IMR-90 (cell line): ENCODE data around the gene NLGN1. TPM values are rescaled to one million over a fixed set of nuclear protein-coding genes. Genes with fewer than 3 reads are reported as not detected.

Source experiments
- ATAC-seq: fragments of 200-7000 bp; cut with Tn5 transposase; 2 replicates; pipeline ENCODE4 v1.9.1; 2020; ENCODE audit warnings: low read depth, mild to moderate bottlenecking, moderate library complexity
- BruUV-seq: library from RNA; stranded (reverse); fragments of 400-500 nt; replicated peaks from 2 replicates; lab custom pipeline; 2021; lab: Mats Ljungman, UMichigan
- CTCF ChIA-PET: fragments of 300-600 bp; formaldehyde crosslinking; extraction: SDS; loops from one replicate; lab custom pipeline; 2021; ENCODE audit warnings: antibody characterized with exemption; lab: Yijun Ruan, JAX
- POLR2A ChIA-PET: fragments of 300-600 bp; sonication (Branson Sonifier 250); formaldehyde crosslinking; loops from one replicate; lab custom pipeline; 2022; ENCODE audit warnings: antibody characterized with exemption; ENCODE audit not compliant: unreplicated experiment; lab: Charles Lee
- DNase-seq: peaks from one replicate; pipeline ENCODE4 v3.0.0; 2013
- H2AFZ ChIP-seq: replicated peaks from 2 replicates; pipeline ENCODE3; 2013; ENCODE audit warnings: low read length, mild to moderate bottlenecking; ENCODE audit not compliant: poor library complexity
- H2AK5ac ChIP-seq: 2 replicates; pipeline ENCODE4 v1.6.1; 2013; ENCODE audit warnings: low read depth, low read length, inconsistent platforms
- H2AK9ac ChIP-seq: replicated peaks from 2 replicates; pipeline ENCODE3; 2013; ENCODE audit warnings: mild to moderate bottlenecking, low read depth, low read length, moderate library complexity; ENCODE audit not compliant: poor library complexity
- H2BK120ac ChIP-seq: 2 replicates; pipeline ENCODE4 v1.6.1; 2013; ENCODE audit warnings: low read depth, low read length, inconsistent platforms
- H2BK15ac ChIP-seq: 3 replicates; pipeline ENCODE4 v1.6.1; 2013; ENCODE audit warnings: low read depth, low read length, inconsistent platforms
- H2BK20ac ChIP-seq: 2 replicates; pipeline ENCODE4 v1.6.1; 2013; ENCODE audit warnings: low read depth, mild to moderate bottlenecking, inconsistent platforms, low read length, moderate library complexity
- H2BK5ac ChIP-seq: 2 replicates; pipeline ENCODE4 v1.6.1; 2013; ENCODE audit warnings: mild to moderate bottlenecking, low read depth, low read length, inconsistent platforms; ENCODE audit not compliant: poor library complexity, severe bottlenecking
- H3K14ac ChIP-seq: replicated peaks from 2 replicates; pipeline ENCODE4 v1.6.1; 2013; ENCODE audit warnings: low read depth, low read length, inconsistent platforms
- H3K18ac ChIP-seq: 2 replicates; pipeline ENCODE4 v1.6.1; 2013; ENCODE audit warnings: low read depth, low read length, control low read depth
- H3K23ac ChIP-seq: 2 replicates; pipeline ENCODE4 v1.6.1; 2013; ENCODE audit warnings: low read depth, low read length, inconsistent platforms
- H3K27ac ChIP-seq: 2 replicates; pipeline ENCODE4 v1.5.1; 2013; ENCODE audit warnings: mild to moderate bottlenecking, control low read depth, low read length; ENCODE audit not compliant: insufficient read depth
- H3K27me3 ChIP-seq: 2 replicates; pipeline ENCODE4 v1.6.1; 2013; ENCODE audit warnings: low read length; ENCODE audit not compliant: control insufficient read depth, insufficient read depth
- H3K36me3 ChIP-seq: 2 replicates; pipeline ENCODE4 v1.6.1; 2013; ENCODE audit warnings: low read length, mixed read lengths; ENCODE audit not compliant: control insufficient read depth, insufficient read depth
- H3K4ac ChIP-seq: 2 replicates; pipeline ENCODE4 v1.6.1; 2013; ENCODE audit warnings: low read depth, low read length, inconsistent platforms
- H3K4me1 ChIP-seq: 2 replicates; pipeline ENCODE4 v1.6.1; 2013; ENCODE audit warnings: low read length, mixed read lengths; ENCODE audit not compliant: control insufficient read depth, insufficient read depth
- H3K4me2 ChIP-seq: 2 replicates; pipeline ENCODE4 v1.6.1; 2013; ENCODE audit warnings: low read depth, mild to moderate bottlenecking, control low read depth, low read length, moderate library complexity
- H3K4me3 ChIP-seq: 2 replicates; pipeline ENCODE4 v1.5.1; 2013; ENCODE audit warnings: low read depth, mild to moderate bottlenecking, control low read depth, low read length, moderate library complexity; ENCODE audit not compliant: insufficient read depth
- H3K56ac ChIP-seq: 2 replicates; pipeline ENCODE4 v1.6.1; 2013; ENCODE audit warnings: low read length, inconsistent platforms; ENCODE audit not compliant: insufficient read depth; ENCODE audit errors: extremely low read depth
- H3K79me1 ChIP-seq, 2 experiments: 2 replicates each; pipeline ENCODE4 v1.6.1; 2013; ENCODE audit warnings: low read length in 2 of 2, inconsistent platforms in 1 of 2, low read depth in 1 of 2
- H3K9ac ChIP-seq: 2 replicates; pipeline ENCODE4 v1.6.1; 2013; ENCODE audit warnings: low read depth, low read length, control low read depth
- H3K9me1 ChIP-seq: 2 replicates; pipeline ENCODE4 v1.6.1; 2013; ENCODE audit warnings: low read length, inconsistent platforms; ENCODE audit not compliant: insufficient read depth
- H3K9me3 ChIP-seq: 2 replicates; pipeline ENCODE4 v1.6.1; 2013; ENCODE audit warnings: low read length; ENCODE audit not compliant: control insufficient read depth, insufficient read depth
- H4K20me1 ChIP-seq: 2 replicates; pipeline ENCODE4 v1.6.1; 2013; ENCODE audit warnings: low read length, inconsistent platforms; ENCODE audit not compliant: insufficient read depth
- H4K5ac ChIP-seq: 2 replicates; pipeline ENCODE4 v1.6.1; 2013; ENCODE audit warnings: mild to moderate bottlenecking, low read depth, low read length, control low read depth
- H4K8ac ChIP-seq, 2 experiments: 2 replicates each; pipeline ENCODE4 v1.6.1; 2013; ENCODE audit warnings: low read depth in 2 of 2, low read length in 2 of 2, control low read depth in 1 of 2, inconsistent platforms in 1 of 2
- H4K91ac ChIP-seq: 2 replicates; pipeline ENCODE4 v1.6.1; 2013; ENCODE audit warnings: low read depth, low read length, inconsistent platforms; ENCODE audit not compliant: insufficient read depth
- BHLHE40 ChIP-seq: fragments of 150-350 bp; IDR thresholded peaks from 2 replicates; pipeline ENCODE4 v1.6.1; 2016; ENCODE audit warnings: mild to moderate bottlenecking, low read depth, low read length
- CEBPB ChIP-seq: IDR thresholded peaks from 2 replicates; pipeline ENCODE4 v1.6.1; 2012; ENCODE audit warnings: low read depth, low read length, improper control_type of control experiment
- CHD1 ChIP-seq: IDR thresholded peaks from 2 replicates; pipeline ENCODE4 v1.6.1; 2012; ENCODE audit warnings: low read depth, low read length, improper control_type of control experiment
- FOS ChIP-seq: fragments of 150-350 bp; IDR thresholded peaks from 2 replicates; pipeline ENCODE4 v1.6.1; 2016; ENCODE audit warnings: low read depth, low read length
- MAFK ChIP-seq: IDR thresholded peaks from 2 replicates; pipeline ENCODE4 v1.6.1; 2012; ENCODE audit warnings: low read depth, low read length, improper control_type of control experiment
- MAZ ChIP-seq: IDR thresholded peaks from 2 replicates; pipeline ENCODE4 v1.6.1; 2012; ENCODE audit warnings: low read depth, mild to moderate bottlenecking, low read length, improper control_type of control experiment, moderate library complexity, borderline replicate concordance
- MXI1 ChIP-seq: IDR thresholded peaks from 2 replicates; pipeline ENCODE4 v1.6.1; 2012; ENCODE audit warnings: low read depth, mild to moderate bottlenecking, low read length, moderate library complexity, borderline replicate concordance
- NFE2L2 ChIP-seq: fragments of 150-350 bp; IDR thresholded peaks from 2 replicates; pipeline ENCODE4 v1.6.1; 2016; ENCODE audit warnings: low read depth, mild to moderate bottlenecking, low read length
- POLR2A ChIP-seq: IDR thresholded peaks from 2 replicates; pipeline ENCODE4 v1.6.1; 2012; ENCODE audit warnings: mild to moderate bottlenecking, low read depth, low read length
- RAD21 ChIP-seq: IDR thresholded peaks from 2 replicates; pipeline ENCODE4 v1.6.1; 2012; ENCODE audit warnings: low read length, improper control_type of control experiment
- RCOR1 ChIP-seq: IDR thresholded peaks from 2 replicates; pipeline ENCODE4 v1.6.1; 2012; ENCODE audit warnings: mild to moderate bottlenecking, low read length, improper control_type of control experiment; ENCODE audit not compliant: insufficient replicate concordance
- RFX5 ChIP-seq: IDR thresholded peaks from 2 replicates; pipeline ENCODE4 v1.8.0; 2012; ENCODE audit warnings: low read depth, mild to moderate bottlenecking, low read length, moderate library complexity
- SMC3 ChIP-seq: fragments of 150-350 bp; IDR thresholded peaks from 2 replicates; pipeline ENCODE4 v1.6.1; 2016; ENCODE audit warnings: low read depth, mild to moderate bottlenecking, antibody characterized with exemption, low read length, moderate library complexity
- WGBS, 2 experiments: methylation state at CpG; one replicate each; pipeline versions ENCODE4 v1.1.5 to v1.1.7; 2013; ENCODE audit warnings: missing lambda C conversion rate in 2 of 2; ENCODE audit not compliant: insufficient read length in 1 of 2; ENCODE audit errors: extremely low coverage in 2 of 2; 5-methylcytosine and 5-hydroxymethylcytosine counted together
- dilution Hi-C: fragments of 300-500 bp; cut with HindIII; formaldehyde crosslinking; loops from one replicate; pipeline ENCODE4 v1.14.3; 2018; ENCODE audit warnings: low sequenced_read_pairs; ENCODE audit not compliant: unreplicated experiment
- in situ Hi-C: fragments of 300-500 bp; cut with MboI; formaldehyde crosslinking; loops from 3 replicates; pipeline ENCODE4 v1.14.3; 2019; ENCODE audit warnings: low sequenced_read_pairs, inconsistent platforms, mixed read lengths
- intact Hi-C: fragments of 100-400 bp; cut with micrococcal nuclease; formaldehyde crosslinking; loops from 2 replicates; pipeline ENCODE4 v1.10.0; 2022
- polyA plus RNA-seq, 3 experiments: library from polyadenylated mRNA; depleted of rRNA; stranded (reverse); fragments of >200 nt; gene quantifications; 2 replicates each; pipeline ENCODE4 v1.2.3, GENCODE V29; 2012; ENCODE audit warnings: low replicate concordance in 1 of 3
- total RNA-seq: library from RNA; depleted of rRNA; stranded (reverse); fragments of >200 nt; gene quantifications from 2 replicates; pipeline ENCODE4 v1.2.3, GENCODE V29; 2012
- TF ChIP-seq, protein P1 (sequence below): conservative IDR thresholded peaks from 2 replicates; pipeline ENCODE4 v1.5.1; 2012; ENCODE audit warnings: mild to moderate bottlenecking, low read depth, low read length, improper control_type of control experiment
- TF ChIP-seq, protein P2 (sequence below): fragments of 150-350 bp; IDR thresholded peaks from 2 replicates; pipeline ENCODE4 v1.6.1; 2016; ENCODE audit warnings: low read depth, mild to moderate bottlenecking, low read length, moderate library complexity, borderline replicate concordance
- TF ChIP-seq, protein P3 (sequence below): fragments of 150-350 bp; IDR thresholded peaks from 2 replicates; pipeline ENCODE4 v1.6.1; 2017; ENCODE audit warnings: mild to moderate bottlenecking, antibody characterized with exemption, low read length, low read depth

The NLGN1 gene
- total and polyA plus RNA-seq, 2 of the 4 experiments (the other 2 are of a cell fraction), result 1.8 to 12.5 TPM

DNA sequence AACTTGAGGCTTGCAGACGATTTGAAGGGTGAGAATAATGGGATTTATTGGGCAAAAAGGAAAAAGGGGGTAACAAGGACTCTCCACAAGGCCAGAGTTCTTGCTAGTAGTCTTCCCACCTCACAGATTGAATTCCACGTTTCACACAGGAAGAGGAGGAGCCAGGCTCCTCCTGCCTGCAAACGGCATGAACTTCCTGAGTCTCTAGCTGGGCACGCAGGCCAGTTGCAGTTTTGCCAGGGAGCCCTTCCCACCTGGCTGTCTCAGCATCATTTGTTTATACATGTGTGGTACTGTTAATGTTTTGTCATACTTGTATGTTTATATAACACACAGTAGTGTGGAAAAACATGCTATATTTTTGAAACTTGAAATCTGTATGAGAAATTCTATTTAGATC lies 155.0 kb downstream of the NLGN1 start:
- ATAC-seq (no peak), DNase-seq (peak; percentile 13)
- H3K9me1 ChIP-seq, result no peaks in the 10 kb centered on the region
- no peaks in the 10 kb centered on the region for H3K4me1 ChIP-seq
- no peak overlapping the region for H3K4me3 ChIP-seq
- H2BK15ac ChIP-seq, result no peak overlapping the region
- H2BK20ac ChIP-seq, result no peak overlapping the region
- no peaks in the 10 kb centered on the region for H3K27me3 ChIP-seq
- no peaks in the 10 kb centered on the region for H3K79me1 ChIP-seq
- H2BK5ac ChIP-seq, result no peak overlapping the region
- H3K14ac ChIP-seq, result no peak overlapping the region
- no peak overlapping the region for H3K56ac ChIP-seq
- no peak overlapping the region for H3K27ac ChIP-seq
- no peak overlapping the region for H2AK5ac ChIP-seq
- no peak overlapping the region for H3K23ac ChIP-seq
- TF ChIP-seq, protein P1, sequence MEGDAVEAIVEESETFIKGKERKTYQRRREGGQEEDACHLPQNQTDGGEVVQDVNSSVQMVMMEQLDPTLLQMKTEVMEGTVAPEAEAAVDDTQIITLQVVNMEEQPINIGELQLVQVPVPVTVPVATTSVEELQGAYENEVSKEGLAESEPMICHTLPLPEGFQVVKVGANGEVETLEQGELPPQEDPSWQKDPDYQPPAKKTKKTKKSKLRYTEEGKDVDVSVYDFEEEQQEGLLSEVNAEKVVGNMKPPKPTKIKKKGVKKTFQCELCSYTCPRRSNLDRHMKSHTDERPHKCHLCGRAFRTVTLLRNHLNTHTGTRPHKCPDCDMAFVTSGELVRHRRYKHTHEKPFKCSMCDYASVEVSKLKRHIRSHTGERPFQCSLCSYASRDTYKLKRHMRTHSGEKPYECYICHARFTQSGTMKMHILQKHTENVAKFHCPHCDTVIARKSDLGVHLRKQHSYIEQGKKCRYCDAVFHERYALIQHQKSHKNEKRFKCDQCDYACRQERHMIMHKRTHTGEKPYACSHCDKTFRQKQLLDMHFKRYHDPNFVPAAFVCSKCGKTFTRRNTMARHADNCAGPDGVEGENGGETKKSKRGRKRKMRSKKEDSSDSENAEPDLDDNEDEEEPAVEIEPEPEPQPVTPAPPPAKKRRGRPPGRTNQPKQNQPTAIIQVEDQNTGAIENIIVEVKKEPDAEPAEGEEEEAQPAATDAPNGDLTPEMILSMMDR, result no peak
- no peak for TF ChIP-seq MAFK
- no peak for TF ChIP-seq RCOR1
- TF ChIP-seq CHD1, result no peak
- TF ChIP-seq CEBPB, result no peak
- TF ChIP-seq MAZ, result no peak
- no peak for TF ChIP-seq POLR2A
- no peak for TF ChIP-seq SMC3
- TF ChIP-seq NFE2L2, result no peak
- TF ChIP-seq RAD21, result no peak
- TF ChIP-seq, protein P2, sequence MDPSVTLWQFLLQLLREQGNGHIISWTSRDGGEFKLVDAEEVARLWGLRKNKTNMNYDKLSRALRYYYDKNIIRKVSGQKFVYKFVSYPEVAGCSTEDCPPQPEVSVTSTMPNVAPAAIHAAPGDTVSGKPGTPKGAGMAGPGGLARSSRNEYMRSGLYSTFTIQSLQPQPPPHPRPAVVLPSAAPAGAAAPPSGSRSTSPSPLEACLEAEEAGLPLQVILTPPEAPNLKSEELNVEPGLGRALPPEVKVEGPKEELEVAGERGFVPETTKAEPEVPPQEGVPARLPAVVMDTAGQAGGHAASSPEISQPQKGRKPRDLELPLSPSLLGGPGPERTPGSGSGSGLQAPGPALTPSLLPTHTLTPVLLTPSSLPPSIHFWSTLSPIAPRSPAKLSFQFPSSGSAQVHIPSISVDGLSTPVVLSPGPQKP, result no peak
- no peak for TF ChIP-seq RFX5
- no peak for TF ChIP-seq BHLHE40
- TF ChIP-seq FOS, result no peak
- no peak for TF ChIP-seq MXI1
- TF ChIP-seq, protein P3, sequence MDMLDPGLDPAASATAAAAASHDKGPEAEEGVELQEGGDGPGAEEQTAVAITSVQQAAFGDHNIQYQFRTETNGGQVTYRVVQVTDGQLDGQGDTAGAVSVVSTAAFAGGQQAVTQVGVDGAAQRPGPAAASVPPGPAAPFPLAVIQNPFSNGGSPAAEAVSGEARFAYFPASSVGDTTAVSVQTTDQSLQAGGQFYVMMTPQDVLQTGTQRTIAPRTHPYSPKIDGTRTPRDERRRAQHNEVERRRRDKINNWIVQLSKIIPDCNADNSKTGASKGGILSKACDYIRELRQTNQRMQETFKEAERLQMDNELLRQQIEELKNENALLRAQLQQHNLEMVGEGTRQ, result no peak
- CTCF ChIA-PET, result interaction anchor here (1.2 kb wide), 1 partner anchor 155 kb away, joined by 3 read pairs; the partner anchor contains the start of gene NLGN1
- in situ Hi-C loops (no loop called here), dilution Hi-C loops (no loop called here), intact Hi-C loops (loop anchor here (2.0 kb wide), 1 partner anchor 180 kb away; no protein-coding TSS in a partner anchor)
- H3K18ac ChIP-seq, result no peak overlapping the region
- no peak overlapping the region for H4K91ac ChIP-seq
- H2BK120ac ChIP-seq, result no peak overlapping the region
- no peak overlapping the region for H3K9ac ChIP-seq
- H3K36me3 ChIP-seq, result no peaks in the 10 kb centered on the region
- no peaks in the 10 kb centered on the region for H3K9me3 ChIP-seq
- POLR2A ChIA-PET, result no interaction called here
- no peak overlapping the region for H2AFZ ChIP-seq
- no peak overlapping the region for H2AK9ac ChIP-seq
- no peak overlapping the region for H4K8ac ChIP-seq
- H4K5ac ChIP-seq, result no peak overlapping the region
- no CpG with 5 or more reads among the region's 4 CpGs for WGBS, 2 experiments
- no TSS peak for BruUV-seq
- H3K4ac ChIP-seq, result no peak overlapping the region
- no peak overlapping the region for H3K4me2 ChIP-seq
- H4K20me1 ChIP-seq, result no peaks in the 10 kb centered on the region
